Left renal pelvis (tissue), 4 donors: ENCODE results near the gene DEFB115. TPM values are rescaled to one million over a fixed set of nuclear protein-coding genes. Genes with fewer than 3 reads are reported as not detected.
"Not testable (repeated sequence)": the region's sequence is repeated elsewhere in the genome, so short reads cannot be mapped to it uniquely, and the experiment has no call there.

ENCODE experiments used
- DNase-seq, 4 donors: peaks; one replicate each; pipeline ENCODE4 v3.0.0-alpha.2; 2013; ENCODE audit warnings: low read depth in 4 of 4, low spot score in 3 of 4
- polyA plus RNA-seq, 4 donors: library from polyadenylated mRNA; unstranded; fragments of 120-200 nt; gene quantifications; one replicate each; pipeline ENCODE4 v1.2.1, GENCODE V29; 2013; ENCODE audit not compliant: insufficient read length in 4 of 4

Gene DEFB115, protein sequence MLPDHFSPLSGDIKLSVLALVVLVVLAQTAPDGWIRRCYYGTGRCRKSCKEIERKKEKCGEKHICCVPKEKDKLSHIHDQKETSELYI
- not detected for polyA plus RNA-seq

GRCh38 chr20:31257364-31257763 lies at the start of gene DEFB115:
TSS of gene DEFB115 (plus strand) at chr20:31257664. CDS start at chr20:31257664, 0 bp downstream.
- DNase-seq = no peak

- no peak for DNase-seq
Measured at GRCh38 chr20:31236953-31237352, 20.5 kb upstream of the DEFB115 start.

GRCh38 chr20:31237763-31238162 lies 19.7 kb upstream of the DEFB115 start:
- no peak for DNase-seq

GRCh38 chr20:31239139-31239538 lies 18.3 kb upstream of the DEFB115 start:
- no peak for DNase-seq

DNA sequence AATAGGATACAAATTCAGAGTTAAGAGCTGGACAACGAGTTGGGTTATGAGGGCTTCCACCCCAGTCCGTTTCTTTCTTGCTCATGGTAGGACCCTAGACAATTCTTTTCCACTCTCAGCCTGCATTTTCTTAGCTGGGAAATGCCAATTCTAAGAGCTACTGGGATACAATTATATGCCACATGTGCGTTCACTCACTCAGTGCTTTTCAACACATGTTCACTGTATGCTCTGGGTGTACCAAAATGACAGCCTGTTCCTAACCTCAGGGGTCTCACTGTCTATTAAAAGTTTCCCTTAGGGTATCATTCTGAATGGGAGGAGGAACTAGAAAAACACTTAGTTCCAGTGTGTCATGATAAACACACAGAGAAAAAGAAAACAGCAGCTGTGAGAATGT lies 505 bp upstream of the DEFB115 start:
- DNase-seq = no peak

GRCh38 chr20:31260326-31260932 lies 3.0 kb downstream of the DEFB115 start:
- DNase-seq = no peak

DNA sequence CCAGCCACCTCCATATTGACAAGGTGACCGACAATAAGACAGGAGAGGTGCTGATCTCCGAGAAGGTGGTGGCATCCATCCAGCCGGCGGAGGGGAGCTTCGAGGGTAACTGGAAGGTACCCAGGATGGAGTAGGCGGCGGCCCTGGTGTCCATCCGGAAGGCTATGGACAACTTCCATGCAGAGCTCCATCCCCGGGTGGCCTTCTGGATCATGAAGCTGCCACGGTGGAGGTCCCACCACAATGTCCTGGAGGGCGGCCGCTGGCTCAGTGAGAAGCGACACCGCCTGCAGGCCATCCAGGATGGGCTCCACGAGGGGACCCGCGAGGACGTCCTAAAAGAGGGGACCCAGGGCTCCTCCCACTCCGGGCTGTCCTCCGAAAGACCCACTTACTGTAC lies 17.0 kb downstream of the DEFB115 start:
- no peak for DNase-seq

DNA sequence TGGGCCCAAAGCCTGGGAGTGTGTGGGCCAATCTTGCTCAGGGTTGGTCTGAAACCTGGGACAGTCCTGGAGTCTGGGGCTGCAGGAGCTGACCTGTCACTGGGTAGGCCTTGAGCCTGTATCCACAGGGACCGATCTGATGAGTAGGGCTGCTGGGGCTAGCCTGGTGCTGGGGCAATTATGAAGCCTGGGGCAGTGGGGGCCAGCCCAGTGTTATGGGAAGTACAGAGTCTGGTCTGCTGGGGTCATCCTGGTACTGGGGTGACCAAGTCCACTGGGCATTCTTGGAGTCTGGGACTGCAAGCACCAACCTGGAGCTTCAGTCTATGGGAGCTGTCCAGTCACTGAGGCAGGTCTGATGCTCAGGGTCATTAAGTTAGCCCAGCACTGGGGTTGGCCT lies 20.7 kb downstream of the DEFB115 start:
- DNase-seq = no peak

DNA sequence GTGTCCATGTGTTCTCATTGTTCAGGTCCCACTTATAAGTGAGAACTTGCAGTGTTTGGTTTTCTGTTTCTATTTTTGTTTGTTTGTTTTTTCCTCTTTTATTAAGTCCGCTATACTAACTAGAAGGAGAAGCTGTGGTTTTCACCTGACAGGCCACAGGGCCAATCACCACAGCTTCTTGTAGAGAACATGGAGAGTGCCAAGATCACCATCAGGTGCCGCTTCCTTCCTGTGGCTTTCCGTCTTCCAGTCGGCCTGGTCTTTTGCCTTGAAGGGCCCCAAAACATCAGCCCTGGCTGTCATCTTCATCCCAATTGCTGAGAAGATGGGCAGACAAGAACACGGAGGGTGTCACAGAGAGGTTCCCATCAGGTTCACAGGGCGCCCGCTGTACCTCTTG lies 27.5 kb downstream of the DEFB115 start:
- DNase-seq = not testable (repeated sequence)

DNA sequence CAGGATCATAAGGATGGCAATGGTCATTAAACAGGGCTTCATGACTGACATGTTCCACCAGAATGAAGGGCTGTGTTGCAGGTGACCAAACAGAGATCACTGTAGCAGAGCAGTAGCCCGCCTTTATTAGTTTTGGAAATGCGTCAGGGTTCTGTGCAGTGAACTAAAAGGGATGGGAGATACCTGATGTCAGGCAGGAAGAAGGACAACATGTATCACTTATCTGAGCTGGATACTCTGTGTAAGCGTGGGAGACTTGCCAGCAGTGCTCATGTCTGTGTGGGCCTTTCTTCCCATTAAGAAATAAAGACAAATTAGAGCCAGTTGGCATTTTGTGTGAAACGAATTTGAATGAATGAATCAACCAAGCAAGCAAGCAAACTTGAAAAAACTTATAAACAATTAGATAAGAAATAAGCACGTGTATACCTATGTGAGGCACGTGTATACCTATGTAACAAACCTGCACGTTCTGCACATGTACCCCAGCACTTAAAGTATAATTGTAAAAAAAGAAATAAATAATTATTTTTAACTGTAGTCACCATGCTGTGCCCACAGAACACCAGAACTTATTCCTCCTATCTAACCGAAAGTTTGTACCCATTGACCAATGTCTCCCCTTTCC lies 51.2 kb downstream of the DEFB115 start, which contains the start of gene DEFB116:
DEFB116 (minus strand) TSS at position 51 of the 628 bp plus-strand sequence; CDS start at position 51, 0 bp downstream.
- DNase-seq = no peak

Other genes starting within 250 kb of the DEFB115 start
- gene DEFB116, start 50.9 kb downstream of the DEFB115 start, polyA plus RNA-seq = not detected
- not detected for gene DEFB118, start 110.9 kb downstream of the DEFB115 start, polyA plus RNA-seq
- not detected for gene DEFB119, start 132.9 kb downstream of the DEFB115 start, polyA plus RNA-seq
- not detected for gene DEFB121, start 148.6 kb downstream of the DEFB115 start, polyA plus RNA-seq
- not detected for gene DEFB123, start 183.0 kb downstream of the DEFB115 start, polyA plus RNA-seq
- 1 to 10 TPM in 1 of 4 donors, under 1 TPM in 1, not detected in 2; 0.49 to 1.2 TPM for gene DEFB124, start 217.5 kb downstream of the DEFB115 start, polyA plus RNA-seq
- gene REM1, start 217.6 kb downstream of the DEFB115 start, polyA plus RNA-seq = 1 to 10 TPM in 2 of 4 donors, under 1 TPM in 2; 0.44 to 2.7 (median 0.83) TPM